Upper lobe of left lung (tissue), 6 donors: Measurements from ENCODE around the gene PIP. TPM values are rescaled to one million over a fixed set of nuclear protein-coding genes. Genes with fewer than 3 reads are reported as not detected.
"Not testable (repeated sequence)": the region's sequence is repeated elsewhere in the genome, so short reads cannot be mapped to it uniquely, and the experiment has no call there.

Experiments
- ATAC-seq, 2 donors: fragments of 200-7000 bp; cut with Tn5 transposase; one replicate each; pipeline ENCODE4 v1.9.1; 2022; ENCODE audit warnings: mild to moderate bottlenecking in 2 of 2, moderate library complexity in 2 of 2; ENCODE audit not compliant: low FRiP score in 2 of 2
- DNase-seq, 2 donors: peaks; one replicate each; pipeline ENCODE4 v3.0.0-alpha.2; 2019 to 2020
- H3K27ac ChIP-seq, 4 donors: fragments of 200-600 bp; sonication (generic); one replicate each; pipeline ENCODE4 v1.5.1; 2016 to 2019
- H3K27me3 ChIP-seq, 4 donors: fragments of 200-600 bp; sonication (generic); one replicate each; pipeline ENCODE4 v1.5.1; 2017 to 2019
- H3K36me3 ChIP-seq, 4 donors: fragments of 200-600 bp; sonication (generic); one replicate each; pipeline ENCODE4 v1.5.1; 2016 to 2019
- H3K4me1 ChIP-seq, 4 donors: fragments of 200-600 bp; sonication (generic); one replicate each; pipeline ENCODE4 v1.5.1; 2018 to 2019
- H3K4me3 ChIP-seq, 4 donors: fragments of 200-600 bp; sonication (generic); one replicate each; pipeline ENCODE4 v1.5.1; 2017 to 2019; ENCODE audit warnings: mild to moderate bottlenecking in 2 of 4, moderate library complexity in 1 of 4
- H3K9me3 ChIP-seq, 4 donors: fragments of 200-600 bp; sonication (generic); one replicate each; pipeline ENCODE4 v1.5.1; 2018 to 2019
- CTCF ChIP-seq, 6 experiments: fragments of 450-650 bp in 4 of 6; fragments of 200-600 bp in 2 of 6; sonication (generic) in 2 of 6; IDR thresholded peaks; one replicate each; pipeline ENCODE4 v1.5.1; 2016 to 2019; ENCODE audit warnings: antibody characterized with exemption in 6 of 6
- EP300 ChIP-seq, 4 donors: sonication (generic); formaldehyde crosslinking; IDR thresholded peaks; one replicate each; pipeline ENCODE4 v1.5.1; 2017; ENCODE audit warnings: antibody characterized with exemption in 4 of 4, control low read depth in 2 of 4
- POLR2A ChIP-seq, 4 donors: fragments of 450-650 bp; IDR thresholded peaks; one replicate each; pipeline ENCODE4 v1.5.1; 2016 to 2017; ENCODE audit warnings: antibody characterized with exemption in 4 of 4, mild to moderate bottlenecking in 2 of 4
- POLR2AphosphoS5 ChIP-seq, 2 donors: sonication (generic); formaldehyde crosslinking; IDR thresholded peaks; one replicate each; pipeline ENCODE4 v1.5.1; 2017; ENCODE audit warnings: antibody characterized with exemption in 2 of 2
- WGBS, 2 donors: methylation state at CpG; one replicate each; pipeline ENCODE4 v1.1.5; 2017 to 2018; 5-methylcytosine and 5-hydroxymethylcytosine counted together
- total RNA-seq, 6 donors: library from RNA; depleted of rRNA in 4 of 6; stranded (reverse); fragments of >200 nt in 4 of 6; gene quantifications; one replicate each; pipeline versions ENCODE4 v1.1.0 to v1.2.1, GENCODE V29; 2016 to 2021
- donor health status: DM: no; HTN: no; CAD: no; lungs with moderate emphysema.
- donor health status: DM: no; HTN: yes; CAD: no; lungs with severe emphysema.

Gene PIP
- total RNA-seq, 6 donors from 2014 or later = 0.77 to 23.0 TPM; not detected in 4

GRCh38 chr7:143177374-143178119 lies 45.7 kb downstream of the PIP start:
- peaks cover 0 to under 1% (median 0%) of the 10 kb centered on the region in 4 donors for H3K4me1 ChIP-seq
- TF ChIP-seq POLR2AphosphoS5 (IDR thresholded peaks at IDR 0.05) = no peak
- TF ChIP-seq CTCF (IDR thresholded peaks at IDR 0.05) = no peak
- no peak for TF ChIP-seq POLR2A (IDR thresholded peaks at IDR 0.05)
- no peak for TF ChIP-seq EP300 (IDR thresholded peaks at IDR 0.05)
- no peaks in the 10 kb centered on the region for H3K36me3 ChIP-seq
- H3K27me3 ChIP-seq = no peaks in the 10 kb centered on the region
- 83 to 91% methylated on average over 2 of the region's 2 CpGs for WGBS, 2 donors
- no peak overlapping the region for H3K27ac ChIP-seq
- H3K4me3 ChIP-seq = no peak overlapping the region
- H3K9me3 ChIP-seq = peaks cover 0 to 15% (median 4%) of the 10 kb centered on the region in 4 donors
- no peak for ATAC-seq
- DNase-seq = no peak

GRCh38 chr7:143180771-143181170 lies 48.9 kb downstream of the PIP start:
- H3K9me3 ChIP-seq = peaks cover 0 to 15% (median 4%) of the 10 kb centered on the region in 4 donors
- H3K27me3 ChIP-seq, DNase-seq, ATAC-seq, H3K4me3 ChIP-seq, H3K27ac ChIP-seq, H3K36me3 ChIP-seq, H3K4me1 ChIP-seq: not testable (repeated sequence)
- 90 to 95% methylated on average over 4 of the region's 4 CpGs for WGBS, 2 donors

GRCh38 chr7:143181349-143181748 lies 49.5 kb downstream of the PIP start:
- H3K4me1 ChIP-seq = no peaks in the 10 kb centered on the region
- TF ChIP-seq POLR2A (IDR thresholded peaks at IDR 0.05) (no peak), EP300 (IDR thresholded peaks at IDR 0.05) (no peak), POLR2AphosphoS5 (IDR thresholded peaks at IDR 0.05) (no peak), CTCF (IDR thresholded peaks at IDR 0.05) (no peak)
- H3K4me3 ChIP-seq = no peak overlapping the region
- no peak overlapping the region for H3K27ac ChIP-seq
- WGBS, 2 donors = 83 to 92% methylated on average over 2 of the region's 2 CpGs
- ATAC-seq (no peak), DNase-seq (no peak)
- H3K27me3 ChIP-seq = no peaks in the 10 kb centered on the region
- no peaks in the 10 kb centered on the region for H3K36me3 ChIP-seq
- H3K9me3 ChIP-seq = peaks cover 0 to 15% (median 4%) of the 10 kb centered on the region in 4 donors

DNA sequence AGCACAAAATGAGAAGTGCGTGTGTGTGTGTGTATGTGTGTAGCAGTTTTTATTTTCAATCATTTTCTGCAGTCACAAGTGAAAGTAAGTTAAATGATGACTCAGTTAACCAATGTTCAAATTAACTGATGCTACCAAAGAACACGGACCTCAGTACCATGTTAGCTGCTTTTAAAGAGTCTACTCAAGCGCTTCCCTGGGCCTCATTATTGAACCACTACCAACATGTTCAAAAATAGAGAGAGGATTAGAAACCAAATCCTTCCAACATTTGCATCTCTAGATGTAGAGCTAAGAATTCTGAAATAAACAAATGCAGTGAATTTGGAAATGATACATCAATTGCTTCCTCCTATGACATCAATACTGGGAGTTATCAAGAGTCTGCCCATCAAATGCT lies 51.1 kb downstream of the PIP start, which contains the start of gene TAS2R39:
TAS2R39 (plus strand) TSS at position 396 of the 400 bp plus-strand sequence; CDS start at position 396, 0 bp downstream.
- Histone ChIP-seq H3K36me3 (no peaks in the 10 kb centered on the region), H3K4me1 (no peaks in the 10 kb centered on the region), H3K27ac (no peak within 1 kb of the TSS), H3K9me3 (peaks cover 0 to 6% (median 0%) of the 10 kb centered on the region in 4 donors), H3K4me3 (no peak within 1 kb of the TSS), H3K27me3 (no peaks in the 10 kb centered on the region)
- no peak for DNase-seq
- TF ChIP-seq POLR2A (IDR thresholded peaks at IDR 0.05) = no peak
- no peak for TF ChIP-seq CTCF (IDR thresholded peaks at IDR 0.05)
- TF ChIP-seq EP300 (IDR thresholded peaks at IDR 0.05) = no peak
- no peak for TF ChIP-seq POLR2AphosphoS5 (IDR thresholded peaks at IDR 0.05)
- WGBS, 2 donors = 79 to 80% methylated on average over 3 of the region's 3 CpGs
- ATAC-seq = no peak

DNA sequence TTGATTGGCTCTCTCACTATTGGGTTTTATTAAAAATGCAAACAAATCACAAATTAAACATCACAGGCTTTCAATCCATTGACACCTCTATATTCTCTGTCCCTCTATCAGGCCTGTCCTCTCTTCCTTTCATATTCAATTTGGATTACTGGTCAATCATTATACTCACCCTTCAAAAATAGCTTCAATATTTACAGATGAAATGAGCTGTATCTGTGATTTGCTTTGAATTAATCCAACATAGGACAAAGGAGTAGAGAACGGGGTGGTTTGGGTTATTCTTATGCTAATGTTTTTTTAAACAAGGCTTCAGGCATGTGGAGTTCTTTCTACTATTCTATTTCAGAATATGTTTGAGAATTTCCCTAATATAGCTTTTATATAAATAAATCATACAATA lies 53.7 kb downstream of the PIP start:
- no peak for ATAC-seq
- 69 to 76% methylated on average over 1 of the region's 1 CpG for WGBS, 2 donors
- TF ChIP-seq POLR2A (IDR thresholded peaks at IDR 0.05) (no peak), EP300 (IDR thresholded peaks at IDR 0.05) (no peak), CTCF (IDR thresholded peaks at IDR 0.05) (no peak), POLR2AphosphoS5 (IDR thresholded peaks at IDR 0.05) (no peak)
- H3K4me1 ChIP-seq = no peaks in the 10 kb centered on the region
- H3K27me3 ChIP-seq = no peaks in the 10 kb centered on the region
- no peak overlapping the region for H3K4me3 ChIP-seq
- H3K27ac ChIP-seq = no peak overlapping the region
- no peaks in the 10 kb centered on the region for H3K36me3 ChIP-seq
- no peak for DNase-seq
- no peaks in the 10 kb centered on the region for H3K9me3 ChIP-seq
